Neural cell (in vitro differentiated cells): Measurements from ENCODE around the gene NPPA. TPM values are rescaled to one million over a fixed set of nuclear protein-coding genes. Genes with fewer than 3 reads are reported as not detected.

Experiments
- H2AFZ ChIP-seq: fragments of 200-600, 300-800 bp; sonication (generic), shearing (Covaris generic); 2 replicates; pipeline ENCODE4 v1.6.0; 2014; ENCODE audit warnings: low read depth, mild to moderate bottlenecking, antibody characterized with exemption, low read length, moderate library complexity
- H3F3A ChIP-seq: fragments of 200-600 bp; shearing (Covaris generic); 2 replicates; pipeline ENCODE4 v1.6.1; 2016; ENCODE audit warnings: mild to moderate bottlenecking, moderate library complexity, mixed read lengths, antibody characterized with exemption, low read length; ENCODE audit not compliant: insufficient read depth, poor library complexity, severe bottlenecking
- H3K27ac ChIP-seq: fragments of 200-600, 300-800 bp; sonication (generic), shearing (Covaris generic); 2 replicates; pipeline ENCODE4 v1.5.1; 2014; ENCODE audit warnings: mild to moderate bottlenecking, low read length, moderate library complexity
- H3K27me3 ChIP-seq: fragments of 300-800, 200-600 bp; sonication (generic), shearing (Covaris generic); 2 replicates; pipeline ENCODE4 v1.6.0; 2014; ENCODE audit warnings: mild to moderate bottlenecking, low read depth, low read length, moderate library complexity; ENCODE audit not compliant: insufficient read depth
- H3K36me3 ChIP-seq: fragments of 300-800, 200-600 bp; sonication (generic), shearing (Covaris generic); 2 replicates; pipeline ENCODE4 v1.5.1; 2014; ENCODE audit warnings: mild to moderate bottlenecking, antibody characterized with exemption, low read length, moderate library complexity; ENCODE audit not compliant: insufficient read depth
- H3K4me2 ChIP-seq: fragments of 300-800, 200-600 bp; sonication (generic), shearing (Covaris generic); 2 replicates; pipeline ENCODE4 v1.6.0; 2014; ENCODE audit warnings: mild to moderate bottlenecking, low read length
- H3K4me3 ChIP-seq: fragments of 300-800, 200-600 bp; sonication (generic), shearing (Covaris generic); 2 replicates; pipeline ENCODE4 v1.5.1; 2014; ENCODE audit warnings: mild to moderate bottlenecking, low read length, moderate library complexity
- H3K79me2 ChIP-seq: fragments of 200-600 bp; shearing (Covaris generic); replicated peaks from 2 replicates; pipeline ENCODE4 v1.6.0; 2014; ENCODE audit warnings: mild to moderate bottlenecking, low read length, moderate library complexity; ENCODE audit not compliant: insufficient read depth
- H3K9ac ChIP-seq: fragments of 300-800, 200-600 bp; sonication (generic), shearing (Covaris generic); 2 replicates; pipeline ENCODE4 v1.6.1; 2016; ENCODE audit warnings: mild to moderate bottlenecking, low read length, mixed read lengths
- H3K9me2 ChIP-seq: fragments of 200-600 bp; shearing (Covaris generic); 2 replicates; pipeline ENCODE4 v1.6.1; 2016; ENCODE audit warnings: mild to moderate bottlenecking, low read length, mixed read lengths; ENCODE audit not compliant: insufficient read depth
- H3K9me3 ChIP-seq: fragments of 200-600, 300-800 bp; sonication (generic), shearing (Covaris generic); 2 replicates; pipeline ENCODE4 v1.6.1; 2016; ENCODE audit warnings: mild to moderate bottlenecking, mixed run types, low read length, moderate library complexity, mixed read lengths
- H4K20me1 ChIP-seq: fragments of 200-600 bp; shearing (Covaris generic); 2 replicates; pipeline ENCODE4 v1.6.1; 2016; ENCODE audit warnings: mild to moderate bottlenecking, mixed run types; ENCODE audit not compliant: insufficient read depth
- EP300 ChIP-seq: fragments of 450-650 bp; conservative IDR thresholded peaks from 2 replicates; pipeline ENCODE4 v1.6.1; 2014; ENCODE audit warnings: antibody characterized with exemption, mild to moderate bottlenecking, moderate library complexity; ENCODE audit not compliant: poor library complexity, severe bottlenecking
- EZH2 ChIP-seq: fragments of 200-600, 300-800 bp; shearing (Covaris generic), sonication (generic); IDR thresholded peaks from 2 replicates; pipeline ENCODE4 v1.6.1; 2014; ENCODE audit warnings: antibody characterized with exemption, low read length, borderline replicate concordance, mild to moderate bottlenecking; ENCODE audit not compliant: insufficient read depth, poor library complexity, severe bottlenecking
- MXI1 ChIP-seq: fragments of 450-650 bp; conservative IDR thresholded peaks from 2 replicates; pipeline ENCODE4 v1.6.1; 2014; ENCODE audit warnings: antibody characterized with exemption, mild to moderate bottlenecking; ENCODE audit not compliant: poor library complexity, severe bottlenecking
- POLR2AphosphoS5 ChIP-seq: IDR thresholded peaks from 2 replicates; pipeline ENCODE4 v1.6.1; 2012
- RAD21 ChIP-seq: fragments of 450-650 bp; conservative IDR thresholded peaks from 2 replicates; pipeline ENCODE4 v1.6.1; 2014; ENCODE audit warnings: antibody characterized with exemption, mild to moderate bottlenecking, moderate library complexity
- SMC3 ChIP-seq: fragments of 450-650 bp; conservative IDR thresholded peaks from 2 replicates; pipeline ENCODE4 v1.6.1; 2014; ENCODE audit warnings: antibody characterized with exemption, mild to moderate bottlenecking, moderate library complexity; ENCODE audit not compliant: poor library complexity
- TAF1 ChIP-seq: IDR thresholded peaks from 2 replicates; pipeline ENCODE4 v1.6.1; 2012; ENCODE audit warnings: low read depth
- polyA plus RNA-seq: library from polyadenylated mRNA; depleted of rRNA; stranded (reverse); fragments of >200 nt; gene quantifications from 2 replicates; pipeline ENCODE4 v1.2.3, GENCODE V29; 2014
- TF ChIP-seq, protein P1 (sequence below): fragments of 450-650 bp; IDR thresholded peaks from 2 replicates; pipeline ENCODE4 v1.5.1; 2014; ENCODE audit warnings: antibody characterized with exemption, mild to moderate bottlenecking, moderate library complexity; ENCODE audit not compliant: poor library complexity, severe bottlenecking
- TF ChIP-seq, protein P2 (sequence below): IDR thresholded peaks from 2 replicates; pipeline ENCODE4 v1.6.1; 2012; ENCODE audit warnings: borderline replicate concordance

NPPA gene
- polyA plus RNA-seq, 1 donor from 2014 or later: not detected

DNA sequence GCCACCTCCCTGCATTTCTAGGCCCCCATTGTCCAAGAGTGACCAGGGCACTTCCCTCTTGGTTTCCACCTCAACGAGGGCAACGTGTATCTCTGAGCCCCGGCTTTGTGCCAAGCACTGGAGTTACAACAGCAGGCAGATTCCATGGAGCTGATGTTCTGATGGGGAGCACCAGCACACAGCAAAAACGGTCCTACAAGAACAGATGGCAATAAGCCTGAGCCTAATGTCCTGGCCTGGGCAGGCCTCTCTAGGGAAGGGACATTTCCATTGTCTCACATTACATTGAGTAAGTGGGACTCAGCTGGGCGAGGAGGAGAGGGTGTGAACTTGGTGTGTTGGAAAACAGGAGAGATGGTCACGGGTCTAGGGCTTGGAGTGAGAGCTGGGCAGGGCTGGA lies 38.3 kb upstream of the NPPA start:
- H3K27ac ChIP-seq: no peak overlapping the region
- no peaks in the 10 kb centered on the region for H3K27me3 ChIP-seq
- no peak overlapping the region for H3K4me2 ChIP-seq
- no peaks in the 10 kb centered on the region for H3F3A ChIP-seq
- no peaks in the 10 kb centered on the region for H4K20me1 ChIP-seq
- H3K9ac ChIP-seq: no peak overlapping the region
- H3K9me2 ChIP-seq: no peaks in the 10 kb centered on the region
- no peaks in the 10 kb centered on the region for H3K36me3 ChIP-seq
- TF ChIP-seq POLR2AphosphoS5 (no peak), SMC3 (no peak), TAF1 (no peak), RAD21 (no peak), MXI1 (no peak), EP300 (no peak), EZH2 (no peak)
- TF ChIP-seq, protein P1, sequence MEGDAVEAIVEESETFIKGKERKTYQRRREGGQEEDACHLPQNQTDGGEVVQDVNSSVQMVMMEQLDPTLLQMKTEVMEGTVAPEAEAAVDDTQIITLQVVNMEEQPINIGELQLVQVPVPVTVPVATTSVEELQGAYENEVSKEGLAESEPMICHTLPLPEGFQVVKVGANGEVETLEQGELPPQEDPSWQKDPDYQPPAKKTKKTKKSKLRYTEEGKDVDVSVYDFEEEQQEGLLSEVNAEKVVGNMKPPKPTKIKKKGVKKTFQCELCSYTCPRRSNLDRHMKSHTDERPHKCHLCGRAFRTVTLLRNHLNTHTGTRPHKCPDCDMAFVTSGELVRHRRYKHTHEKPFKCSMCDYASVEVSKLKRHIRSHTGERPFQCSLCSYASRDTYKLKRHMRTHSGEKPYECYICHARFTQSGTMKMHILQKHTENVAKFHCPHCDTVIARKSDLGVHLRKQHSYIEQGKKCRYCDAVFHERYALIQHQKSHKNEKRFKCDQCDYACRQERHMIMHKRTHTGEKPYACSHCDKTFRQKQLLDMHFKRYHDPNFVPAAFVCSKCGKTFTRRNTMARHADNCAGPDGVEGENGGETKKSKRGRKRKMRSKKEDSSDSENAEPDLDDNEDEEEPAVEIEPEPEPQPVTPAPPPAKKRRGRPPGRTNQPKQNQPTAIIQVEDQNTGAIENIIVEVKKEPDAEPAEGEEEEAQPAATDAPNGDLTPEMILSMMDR: no peak
- TF ChIP-seq, protein P2, sequence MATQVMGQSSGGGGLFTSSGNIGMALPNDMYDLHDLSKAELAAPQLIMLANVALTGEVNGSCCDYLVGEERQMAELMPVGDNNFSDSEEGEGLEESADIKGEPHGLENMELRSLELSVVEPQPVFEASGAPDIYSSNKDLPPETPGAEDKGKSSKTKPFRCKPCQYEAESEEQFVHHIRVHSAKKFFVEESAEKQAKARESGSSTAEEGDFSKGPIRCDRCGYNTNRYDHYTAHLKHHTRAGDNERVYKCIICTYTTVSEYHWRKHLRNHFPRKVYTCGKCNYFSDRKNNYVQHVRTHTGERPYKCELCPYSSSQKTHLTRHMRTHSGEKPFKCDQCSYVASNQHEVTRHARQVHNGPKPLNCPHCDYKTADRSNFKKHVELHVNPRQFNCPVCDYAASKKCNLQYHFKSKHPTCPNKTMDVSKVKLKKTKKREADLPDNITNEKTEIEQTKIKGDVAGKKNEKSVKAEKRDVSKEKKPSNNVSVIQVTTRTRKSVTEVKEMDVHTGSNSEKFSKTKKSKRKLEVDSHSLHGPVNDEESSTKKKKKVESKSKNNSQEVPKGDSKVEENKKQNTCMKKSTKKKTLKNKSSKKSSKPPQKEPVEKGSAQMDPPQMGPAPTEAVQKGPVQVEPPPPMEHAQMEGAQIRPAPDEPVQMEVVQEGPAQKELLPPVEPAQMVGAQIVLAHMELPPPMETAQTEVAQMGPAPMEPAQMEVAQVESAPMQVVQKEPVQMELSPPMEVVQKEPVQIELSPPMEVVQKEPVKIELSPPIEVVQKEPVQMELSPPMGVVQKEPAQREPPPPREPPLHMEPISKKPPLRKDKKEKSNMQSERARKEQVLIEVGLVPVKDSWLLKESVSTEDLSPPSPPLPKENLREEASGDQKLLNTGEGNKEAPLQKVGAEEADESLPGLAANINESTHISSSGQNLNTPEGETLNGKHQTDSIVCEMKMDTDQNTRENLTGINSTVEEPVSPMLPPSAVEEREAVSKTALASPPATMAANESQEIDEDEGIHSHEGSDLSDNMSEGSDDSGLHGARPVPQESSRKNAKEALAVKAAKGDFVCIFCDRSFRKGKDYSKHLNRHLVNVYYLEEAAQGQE: no peak
- no peak overlapping the region for H3K4me3 ChIP-seq
- H3K79me2 ChIP-seq: no peaks in the 10 kb centered on the region
- no peaks in the 10 kb centered on the region for H3K9me3 ChIP-seq
- H2AFZ ChIP-seq: no peak overlapping the region

DNA sequence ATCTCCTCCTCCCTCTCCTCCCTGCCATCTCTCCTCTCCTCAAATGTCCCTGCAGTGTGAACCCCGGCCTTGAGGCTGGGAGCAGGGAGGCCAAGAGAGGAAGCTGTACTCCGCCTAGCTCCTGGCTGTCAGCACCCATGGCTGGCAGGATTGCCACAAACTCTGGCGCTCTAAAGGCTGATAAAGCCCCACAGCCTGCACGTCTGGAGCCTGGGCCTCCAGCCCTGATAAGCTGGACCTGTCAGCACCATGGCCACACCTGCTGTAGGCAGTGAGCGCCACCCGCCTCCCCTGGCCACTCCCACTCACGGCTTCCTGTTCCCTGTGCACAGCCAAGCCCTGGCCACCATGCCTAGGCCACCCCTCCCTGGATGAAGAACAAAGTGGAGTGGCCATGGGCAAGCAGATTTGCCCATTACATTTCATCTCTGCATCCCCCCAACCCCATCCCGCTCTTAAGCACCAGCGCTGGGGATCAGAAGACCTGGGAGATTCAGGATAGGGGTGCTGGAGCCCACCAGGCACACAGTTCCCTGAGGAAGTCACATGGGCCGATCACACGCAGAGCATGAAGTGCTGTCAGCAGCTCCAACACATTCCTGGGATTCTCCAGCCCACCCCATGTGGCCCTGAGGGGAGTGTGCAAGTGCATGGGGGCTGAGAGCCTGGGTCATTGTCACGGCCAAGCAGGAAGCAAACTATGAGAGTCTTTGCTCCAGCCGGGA lies 35.4 kb upstream of the NPPA start:
- H2AFZ ChIP-seq: no peak overlapping the region
- H3K9me3 ChIP-seq: no peaks in the 10 kb centered on the region
- no peaks in the 10 kb centered on the region for H3K36me3 ChIP-seq
- no peak overlapping the region for H3K4me3 ChIP-seq
- H3K79me2 ChIP-seq: no peaks in the 10 kb centered on the region
- H3K9ac ChIP-seq: no peak overlapping the region
- H3K9me2 ChIP-seq: no peaks in the 10 kb centered on the region
- no peaks in the 10 kb centered on the region for H3F3A ChIP-seq
- no peak for TF ChIP-seq EZH2
- TF ChIP-seq, protein P1: no peak
- TF ChIP-seq SMC3: no peak
- TF ChIP-seq POLR2AphosphoS5: no peak
- TF ChIP-seq MXI1: no peak
- no peak for TF ChIP-seq TAF1
- no peak for TF ChIP-seq EP300
- TF ChIP-seq, protein P2: no peak
- TF ChIP-seq RAD21: no peak
- H4K20me1 ChIP-seq: no peaks in the 10 kb centered on the region
- H3K27ac ChIP-seq: no peak overlapping the region
- no peak overlapping the region for H3K4me2 ChIP-seq
- H3K27me3 ChIP-seq: no peaks in the 10 kb centered on the region
